GM20000 (cell line): ENCODE measurements around the gene CRYBG2.

Experiments used
- DNase-seq: peaks from one replicate; pipeline ENCODE4 v3.0.0; 2012; ENCODE audit warnings: low spot score
- CTCF ChIP-seq: IDR thresholded peaks from 2 replicates; pipeline ENCODE4 v1.5.1; 2012; ENCODE audit warnings: mild to moderate bottlenecking, control low read depth; ENCODE audit errors: extremely low read depth, missing control alignments

Gene CRYBG2

GRCh38 chr1:26345718-26346117, 8.2 kb downstream of the CRYBG2 start:
- DNase-seq = no peak
- no peak for TF ChIP-seq CTCF

- no peak for TF ChIP-seq CTCF
- DNase-seq = no peak
Measured at GRCh38 chr1:26344147-26344920, 9.6 kb downstream of the CRYBG2 start.

- TF ChIP-seq CTCF = no peak
- no peak for DNase-seq
Measured at GRCh38 chr1:26340047-26340481, 13.9 kb downstream of the CRYBG2 start.

- no peak for TF ChIP-seq CTCF
- DNase-seq = no peak
Measured at GRCh38 chr1:26338670-26339069, 15.3 kb downstream of the CRYBG2 start.

GRCh38 chr1:26337625-26338024, 16.3 kb downstream of the CRYBG2 start:
- TF ChIP-seq CTCF = no peak
- no peak for DNase-seq

- no peak for TF ChIP-seq CTCF
- no peak for DNase-seq
Measured at GRCh38 chr1:26337206-26337535, 16.8 kb downstream of the CRYBG2 start.

GRCh38 chr1:26336477-26337205, 17.3 kb downstream of the CRYBG2 start:
- no peak for TF ChIP-seq CTCF
- peak; percentile 89 for DNase-seq
